Measurements from ENCODE around the gene REEP3.
"Not testable (repeated sequence)": the region's sequence is repeated elsewhere in the genome, so short reads cannot be mapped to it uniquely, and the experiment has no call there.

DNA sequence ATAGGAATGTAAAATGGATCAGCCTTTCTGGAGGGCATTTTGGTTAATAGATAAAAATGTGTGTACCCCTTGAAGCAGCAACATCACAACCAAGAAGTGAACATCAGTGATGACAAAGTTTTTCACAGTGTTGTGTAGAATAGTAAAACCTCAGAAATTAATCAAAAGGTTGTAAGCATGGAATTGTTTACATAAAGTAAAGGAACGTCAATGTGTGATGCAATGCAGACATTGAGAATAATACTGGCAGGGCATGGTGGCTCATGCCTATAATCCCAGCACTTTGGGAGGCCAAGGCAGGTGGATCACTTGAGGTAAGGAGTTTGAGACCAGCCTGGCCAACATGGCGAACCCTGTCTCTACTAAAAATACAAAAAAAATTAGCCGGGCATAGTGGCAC is 43.5 kb downstream of the REEP3 start:
- TF ChIP-seq, protein P1, sequence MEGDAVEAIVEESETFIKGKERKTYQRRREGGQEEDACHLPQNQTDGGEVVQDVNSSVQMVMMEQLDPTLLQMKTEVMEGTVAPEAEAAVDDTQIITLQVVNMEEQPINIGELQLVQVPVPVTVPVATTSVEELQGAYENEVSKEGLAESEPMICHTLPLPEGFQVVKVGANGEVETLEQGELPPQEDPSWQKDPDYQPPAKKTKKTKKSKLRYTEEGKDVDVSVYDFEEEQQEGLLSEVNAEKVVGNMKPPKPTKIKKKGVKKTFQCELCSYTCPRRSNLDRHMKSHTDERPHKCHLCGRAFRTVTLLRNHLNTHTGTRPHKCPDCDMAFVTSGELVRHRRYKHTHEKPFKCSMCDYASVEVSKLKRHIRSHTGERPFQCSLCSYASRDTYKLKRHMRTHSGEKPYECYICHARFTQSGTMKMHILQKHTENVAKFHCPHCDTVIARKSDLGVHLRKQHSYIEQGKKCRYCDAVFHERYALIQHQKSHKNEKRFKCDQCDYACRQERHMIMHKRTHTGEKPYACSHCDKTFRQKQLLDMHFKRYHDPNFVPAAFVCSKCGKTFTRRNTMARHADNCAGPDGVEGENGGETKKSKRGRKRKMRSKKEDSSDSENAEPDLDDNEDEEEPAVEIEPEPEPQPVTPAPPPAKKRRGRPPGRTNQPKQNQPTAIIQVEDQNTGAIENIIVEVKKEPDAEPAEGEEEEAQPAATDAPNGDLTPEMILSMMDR (IDR thresholded peaks at IDR 0.05; ENCODE audit: low read length): not testable (repeated sequence)
- TF ChIP-seq EZH2 (IDR thresholded peaks at IDR 0.05; ENCODE audit: borderline replicate concordance, low read length): not testable (repeated sequence)
